GM21619 (cell line): ENCODE results near the gene SH3BP1.
A peak's percentile ranks its signal among the peaks of the same experiment; 100 is the strongest.

Experiments used
- ATAC-seq: cut with Tn5 transposase; IDR thresholded peaks from one replicate; pipeline ENCODE4 v1.9.1; 2021; ENCODE audit not compliant: unreplicated experiment

The SH3BP1 gene

GRCh38 chr22:37632174-37633088, 7.0 kb upstream of the SH3BP1 start:
- no peak for ATAC-seq

- ATAC-seq, result peak; percentile 49
Measured at GRCh38 chr22:37633089-37633624, 6.3 kb upstream of the SH3BP1 start.

- ATAC-seq, result peak; percentile 44
Measured at GRCh38 chr22:37633625-37634416, 5.6 kb upstream of the SH3BP1 start.

GRCh38 chr22:37634417-37634924, 5.0 kb upstream of the SH3BP1 start:
- no peak for ATAC-seq

- ATAC-seq, result no peak
Measured at GRCh38 chr22:37635157-37635556, 4.3 kb upstream of the SH3BP1 start.

GRCh38 chr22:37636186-37636948, 3.1 kb upstream of the SH3BP1 start:
- ATAC-seq, result no peak

GRCh38 chr22:37636949-37637273, 2.6 kb upstream of the SH3BP1 start:
- ATAC-seq, result no peak

- no peak for ATAC-seq
Measured at GRCh38 chr22:37638391-37639069, 939 bp upstream of the SH3BP1 start.

- no peak for ATAC-seq
Measured at GRCh38 chr22:37639771-37640590, 512 bp downstream of the SH3BP1 start.

- ATAC-seq, result no peak
Measured at GRCh38 chr22:37640591-37641560, 1.4 kb downstream of the SH3BP1 start.

- no peak for ATAC-seq
Measured at GRCh38 chr22:37641561-37641949, 2.1 kb downstream of the SH3BP1 start.

GRCh38 chr22:37643225-37643847, 3.9 kb downstream of the SH3BP1 start:
- ATAC-seq, result no peak

- ATAC-seq, result no peak
Measured at GRCh38 chr22:37647317-37647716, 7.8 kb downstream of the SH3BP1 start.

- ATAC-seq, result no peak
Measured at GRCh38 chr22:37647928-37648327, 8.5 kb downstream of the SH3BP1 start.

- no peak for ATAC-seq
Measured at GRCh38 chr22:37650463-37651136, 11.1 kb downstream of the SH3BP1 start.

GRCh38 chr22:37654563-37655251, 15.2 kb downstream of the SH3BP1 start:
- ATAC-seq, result no peak

GRCh38 chr22:37655252-37655563, 15.7 kb downstream of the SH3BP1 start:
- no peak for ATAC-seq
